Stimulated activated CD4-positive, alpha-beta T cell treated with anti-CD3 and anti-CD28 coated beads, Interleukin-2, amount 100 ng/mL, for 24 hours (primary cell): ENCODE measurements around the gene OR10AD1.
"Not testable (repeated sequence)": the region's sequence is repeated elsewhere in the genome, so short reads cannot be mapped to it uniquely, and the experiment has no call there.

Source experiments
- DNase-seq, 2 donors: peaks; one replicate each; pipeline ENCODE4 v3.0.0-alpha.2; 2020

OR10AD1 gene

GRCh38 chr12:48157889-48158370, 45.2 kb downstream of the OR10AD1 start:
- no peak for DNase-seq

GRCh38 chr12:48157018-48157888, 45.8 kb downstream of the OR10AD1 start, which contains the start of gene ASB8:
TSS of gene ASB8 (minus strand) at chr12:48157515. CDS start at chr12:48153496, 4,019 bp downstream.
- DNase-seq: peak; percentile 99

- no peak for DNase-seq
Observed at GRCh38 chr12:48156652-48157017, 46.5 kb downstream of the OR10AD1 start.

GRCh38 chr12:48155786-48156185, 47.3 kb downstream of the OR10AD1 start:
- not testable (repeated sequence) for DNase-seq
